Measurements from ENCODE around the gene ANKRD6.

DNA sequence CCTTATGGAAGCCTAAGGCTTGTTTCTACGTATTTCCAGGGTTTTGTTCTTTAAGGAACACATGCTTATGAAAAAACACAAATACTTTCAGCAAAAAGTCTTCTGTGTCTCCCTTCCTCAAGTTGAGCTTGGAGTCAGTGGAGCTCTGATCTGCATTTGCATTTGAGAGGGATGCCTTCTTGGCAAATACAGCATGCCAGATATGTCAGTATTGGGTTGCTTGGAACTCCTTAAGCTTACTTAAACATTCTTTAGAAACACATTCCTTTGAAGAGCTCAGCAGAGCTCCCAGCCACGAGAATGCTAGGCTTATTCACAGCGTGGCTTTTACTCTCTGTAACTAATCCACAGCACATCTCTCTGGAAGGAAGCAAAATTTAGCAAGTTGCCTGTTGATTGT, 68.3 kb downstream of the ANKRD6 start:
- TF ChIP-seq, protein P1, sequence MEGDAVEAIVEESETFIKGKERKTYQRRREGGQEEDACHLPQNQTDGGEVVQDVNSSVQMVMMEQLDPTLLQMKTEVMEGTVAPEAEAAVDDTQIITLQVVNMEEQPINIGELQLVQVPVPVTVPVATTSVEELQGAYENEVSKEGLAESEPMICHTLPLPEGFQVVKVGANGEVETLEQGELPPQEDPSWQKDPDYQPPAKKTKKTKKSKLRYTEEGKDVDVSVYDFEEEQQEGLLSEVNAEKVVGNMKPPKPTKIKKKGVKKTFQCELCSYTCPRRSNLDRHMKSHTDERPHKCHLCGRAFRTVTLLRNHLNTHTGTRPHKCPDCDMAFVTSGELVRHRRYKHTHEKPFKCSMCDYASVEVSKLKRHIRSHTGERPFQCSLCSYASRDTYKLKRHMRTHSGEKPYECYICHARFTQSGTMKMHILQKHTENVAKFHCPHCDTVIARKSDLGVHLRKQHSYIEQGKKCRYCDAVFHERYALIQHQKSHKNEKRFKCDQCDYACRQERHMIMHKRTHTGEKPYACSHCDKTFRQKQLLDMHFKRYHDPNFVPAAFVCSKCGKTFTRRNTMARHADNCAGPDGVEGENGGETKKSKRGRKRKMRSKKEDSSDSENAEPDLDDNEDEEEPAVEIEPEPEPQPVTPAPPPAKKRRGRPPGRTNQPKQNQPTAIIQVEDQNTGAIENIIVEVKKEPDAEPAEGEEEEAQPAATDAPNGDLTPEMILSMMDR (IDR thresholded peaks at IDR 0.05) = no peak
- TF ChIP-seq POLR2A (IDR thresholded peaks at IDR 0.05) = no peak

Data from right lobe of liver (tissue), 4 donors.